SK-N-SH (cell line): ENCODE results near the gene RAC2. TPM values are rescaled to one million over a fixed set of nuclear protein-coding genes. Genes with fewer than 3 reads are reported as not detected.

Experiments used
- CTCF ChIA-PET: fragments of 300-600, 350-600 bp; formaldehyde crosslinking; extraction: SDS; loops from one replicate; lab custom pipeline; 2021; lab: Yijun Ruan, JAX
- POLR2A ChIA-PET: fragments of 350-600 bp; sonication (Branson Sonifier 250); formaldehyde crosslinking; extraction: SDS; loops from one replicate; lab custom pipeline; 2020; ENCODE audit warnings: antibody characterized with exemption, inconsistent platforms; lab: Yijun Ruan, JAX
- DNase-seq: peaks from one replicate; pipeline ENCODE4 v3.0.0; 2012
- H2AFZ ChIP-seq: fragments of 200-600 bp; sonication (generic); 2 replicates; pipeline ENCODE4 v1.8.1; 2016; ENCODE audit warnings: antibody characterized with exemption, mild to moderate bottlenecking, low read depth
- H3F3A ChIP-seq: fragments of 200-600 bp; sonication (generic); replicated peaks from 2 replicates; pipeline ENCODE3; 2016; ENCODE audit warnings: antibody characterized with exemption, mild to moderate bottlenecking; ENCODE audit not compliant: insufficient read depth
- H3K27ac ChIP-seq, 2 experiments: fragments of 200-500 bp in 1 of 2; fragments of 200-600 bp in 1 of 2; sonication (Bioruptor generic) in 1 of 2; sonication (generic), shearing (Covaris generic) in 1 of 2; 2 replicates each; pipeline versions ENCODE4 v1.5.1 to v1.6.1; 2014 to 2016; ENCODE audit warnings: low read depth in 2 of 2, inconsistent platforms in 1 of 2, low read length in 1 of 2, mild to moderate bottlenecking in 1 of 2, mixed read lengths in 1 of 2
- H3K27me3 ChIP-seq: fragments of 200-600 bp; sonication (generic), shearing (Covaris generic); 2 replicates; pipeline ENCODE4 v1.6.1; 2016; ENCODE audit warnings: mixed run types; ENCODE audit not compliant: insufficient read depth
- H3K36me3 ChIP-seq, 2 experiments: fragments of 200-500 bp in 1 of 2; fragments of 200-600 bp in 1 of 2; sonication (Bioruptor generic) in 1 of 2; sonication (generic) in 1 of 2; replicated peaks in 1 of 2; 2 replicates each; pipeline versions ENCODE3 to v1.5.1; 2014 to 2016; ENCODE audit warnings: low read length in 1 of 2, mild to moderate bottlenecking in 1 of 2; ENCODE audit not compliant: insufficient read depth in 2 of 2, control insufficient read depth in 1 of 2
- H3K4me1 ChIP-seq, 2 experiments: fragments of 200-500 bp in 1 of 2; fragments of 200-600 bp in 1 of 2; sonication (Bioruptor generic) in 1 of 2; sonication (generic), shearing (Covaris generic) in 1 of 2; 2 replicates each; pipeline versions ENCODE4 v1.5.1 to v1.6.1; 2014 to 2016; ENCODE audit warnings: low read depth in 1 of 2, low read length in 1 of 2, mixed run types in 1 of 2; ENCODE audit not compliant: insufficient read depth in 2 of 2, control insufficient read depth in 1 of 2
- H3K4me2 ChIP-seq: fragments of 200-600 bp; sonication (generic), shearing (Covaris generic); 2 replicates; pipeline ENCODE4 v1.6.1; 2017; ENCODE audit warnings: mixed run types
- H3K4me3 ChIP-seq, 2 experiments: fragments of 200-500 bp in 1 of 2; fragments of 200-600 bp in 1 of 2; sonication (Bioruptor generic) in 1 of 2; sonication (generic), shearing (Covaris generic) in 1 of 2; 2 replicates each; pipeline versions ENCODE4 v1.5.1 to v1.8.1; 2014 to 2016; ENCODE audit warnings: low read depth in 2 of 2, inconsistent platforms in 1 of 2, low read length in 1 of 2, mild to moderate bottlenecking in 1 of 2, mixed read lengths in 1 of 2, moderate library complexity in 1 of 2
- H3K79me2 ChIP-seq: fragments of 200-600 bp; sonication (generic); 2 replicates; pipeline ENCODE4 v1.8.1; 2017; ENCODE audit warnings: mild to moderate bottlenecking; ENCODE audit not compliant: insufficient read depth
- H3K9ac ChIP-seq: fragments of 200-600 bp; sonication (generic); 2 replicates; pipeline ENCODE4 v1.6.1; 2017; ENCODE audit warnings: mixed run types
- H3K9me2 ChIP-seq: fragments of 200-600 bp; sonication (generic); 2 replicates; pipeline ENCODE4 v1.6.1; 2017; ENCODE audit warnings: mixed run types
- H3K9me3 ChIP-seq: fragments of 200-600 bp; sonication (generic); 2 replicates; pipeline ENCODE4 v1.6.1; 2017; ENCODE audit warnings: mixed run types, mild to moderate bottlenecking, moderate library complexity
- H4K20me1 ChIP-seq: fragments of 200-600 bp; sonication (generic); 2 replicates; pipeline ENCODE4 v1.6.1; 2017; ENCODE audit warnings: mild to moderate bottlenecking, mixed run types; ENCODE audit not compliant: insufficient read depth
- FOXJ3 ChIP-seq: sonication (generic); formaldehyde crosslinking; IDR thresholded peaks from 2 replicates; pipeline ENCODE4 v1.5.1; 2020; ENCODE audit warnings: mild to moderate bottlenecking, missing genetic modification reagents
- JUND ChIP-seq: IDR thresholded peaks from 2 replicates; pipeline ENCODE4 v1.4.0; 2012
- MEF2A ChIP-seq: IDR thresholded peaks from 2 replicates; pipeline ENCODE4 v1.4.0; 2012; ENCODE audit warnings: low read depth, borderline replicate concordance
- POLR2AphosphoS5 ChIP-seq: IDR thresholded peaks from 2 replicates; pipeline ENCODE4 v1.6.1; 2012; ENCODE audit warnings: low read depth, low read length
- RAD21 ChIP-seq: IDR thresholded peaks from 2 replicates; pipeline ENCODE4 v1.6.1; 2012; ENCODE audit warnings: mild to moderate bottlenecking, low read length
- RCOR1 ChIP-seq: fragments of 150-350 bp; IDR thresholded peaks from 2 replicates; pipeline ENCODE4 v1.6.1; 2017; ENCODE audit warnings: antibody characterized with exemption, low read length
- RFX5 ChIP-seq: IDR thresholded peaks from 2 replicates; pipeline ENCODE4 v1.6.1; 2012; ENCODE audit warnings: mild to moderate bottlenecking, improper control_type of control experiment, low read length
- TAF1 ChIP-seq: IDR thresholded peaks from 2 replicates; pipeline ENCODE4 v1.6.1; 2012; ENCODE audit warnings: low read depth, mild to moderate bottlenecking, low read length, moderate library complexity, borderline replicate concordance
- TEAD4 ChIP-seq: IDR thresholded peaks from 2 replicates; pipeline ENCODE4 v1.4.0; 2012; ENCODE audit warnings: mild to moderate bottlenecking, borderline replicate concordance; ENCODE audit not compliant: insufficient read depth
- YY1 ChIP-seq: IDR thresholded peaks from 2 replicates; pipeline ENCODE4 v1.4.0; 2012; ENCODE audit warnings: low read depth, mild to moderate bottlenecking
- WGBS: methylation state at CpG from one replicate; pipeline ENCODE4 v1.1.6; 2017; ENCODE audit warnings: low lambda C conversion rate; 5-methylcytosine and 5-hydroxymethylcytosine counted together
- polyA plus RNA-seq, 3 experiments: library from polyadenylated mRNA; depleted of rRNA; stranded (reverse); fragments of >200 nt; gene quantifications; 2 replicates each; pipeline ENCODE4 v1.2.3, GENCODE V29; 2012
- TF ChIP-seq, protein P1 (sequence below): IDR thresholded peaks from 2 replicates; pipeline ENCODE4 v1.4.0; 2012; ENCODE audit warnings: low read depth, borderline replicate concordance
- TF ChIP-seq, protein P2 (sequence below): fragments of 150-350 bp; IDR thresholded peaks from 2 replicates; pipeline ENCODE4 v1.6.1; 2017; ENCODE audit warnings: antibody characterized with exemption, low read length, low read depth, borderline replicate concordance
- TF ChIP-seq, protein P3 (sequence below): IDR thresholded peaks from 2 replicates; pipeline ENCODE4 v1.4.0; 2012; ENCODE audit warnings: low read depth
- TF ChIP-seq, protein P4 (sequence below): IDR thresholded peaks from 2 replicates; pipeline ENCODE4 v1.6.1; 2012; ENCODE audit warnings: mild to moderate bottlenecking, low read depth, low read length, moderate library complexity
- TF ChIP-seq, protein P5 (sequence below): IDR thresholded peaks from 2 replicates; pipeline ENCODE4; 2012
- TF ChIP-seq, protein P6 (sequence below): fragments of 150-350 bp; IDR thresholded peaks from 2 replicates; pipeline ENCODE4 v1.6.1; 2016; ENCODE audit warnings: mild to moderate bottlenecking, low read depth, low read length

RAC2 gene
- polyA plus RNA-seq, 1 of the 3 experiments (the other 2 are of a cell fraction) = 29.9 TPM

DNA sequence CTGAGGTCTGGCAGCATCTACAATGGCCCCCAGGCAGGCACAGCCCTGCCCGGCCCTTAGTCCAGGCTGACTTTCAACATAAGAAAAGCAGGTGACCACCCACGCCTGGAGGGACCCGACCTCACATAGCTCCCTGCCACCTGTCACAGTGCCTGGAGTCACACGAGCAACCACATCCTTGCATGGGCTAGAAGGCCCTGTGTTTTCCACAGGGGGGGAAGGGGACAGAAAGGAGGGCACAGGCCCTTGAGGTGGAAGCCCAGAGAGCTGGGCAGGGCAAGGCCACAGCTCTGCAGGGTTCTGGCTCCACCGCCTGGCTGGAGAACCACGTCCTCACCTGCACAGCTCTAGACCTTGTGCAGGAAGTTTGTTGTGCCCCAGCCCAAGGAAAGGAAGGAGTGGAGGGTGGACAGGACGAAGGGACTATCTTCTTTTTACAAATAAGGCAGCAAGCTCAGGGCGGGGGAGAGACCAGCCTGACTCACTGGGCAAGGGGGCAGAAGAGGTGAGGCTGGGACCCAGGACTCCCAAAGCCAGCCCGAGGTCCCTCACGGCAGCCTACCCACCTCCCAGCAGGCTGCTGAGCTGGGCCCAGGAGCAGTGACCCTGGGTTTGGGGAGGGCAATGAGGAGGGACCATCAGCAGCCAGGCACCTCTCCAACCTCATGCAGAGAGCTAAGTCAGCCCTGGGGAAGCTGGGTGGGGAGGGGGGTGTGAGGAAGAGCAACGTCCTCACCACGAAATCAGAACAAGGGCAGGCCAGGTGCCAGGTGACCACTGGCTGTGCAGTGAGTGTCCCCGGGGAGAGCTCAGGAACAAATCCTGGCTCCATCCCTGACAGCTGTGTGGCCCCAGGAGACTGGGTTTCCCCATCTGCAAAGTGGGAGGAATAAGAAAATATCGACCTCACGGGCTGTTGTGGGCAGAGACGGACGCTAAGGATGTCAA is 60.4 kb downstream of the RAC2 start:
- 93% methylated on average over 9 of the region's 17 CpGs for WGBS

DNA sequence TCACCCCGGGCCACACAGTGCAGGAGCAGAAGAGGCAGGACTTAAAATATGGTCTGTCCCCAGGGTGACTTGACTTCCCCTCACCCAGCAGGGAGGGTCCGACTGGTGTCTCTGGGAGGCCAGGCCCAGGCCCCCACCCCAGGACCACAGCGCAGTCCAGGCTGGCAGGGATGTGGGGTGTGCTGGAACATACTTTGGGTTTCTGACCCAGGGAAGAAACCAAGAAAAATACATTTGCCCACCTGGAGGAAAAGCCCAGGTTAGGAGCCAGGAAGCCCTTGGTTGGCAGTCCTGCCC is 61.2 kb downstream of the RAC2 start:
- no peak for DNase-seq
- Histone ChIP-seq H3K9me2 (no peaks in the 10 kb centered on the region), H3K4me1 (peaks cover 14 to 38% of the 10 kb centered on the region in 2 experiments; a peak in 3 of 4 replicates), H3K79me2 (peaks cover 11% of the 10 kb centered on the region), H3K27ac (no peak overlapping the region), H3K9ac (no peak overlapping the region), H3K4me2 (no peak overlapping the region), H4K20me1 (no peaks in the 10 kb centered on the region), H2AFZ (no peak overlapping the region), H3K27me3 (no peaks in the 10 kb centered on the region), H3F3A (peaks cover 16% of the 10 kb centered on the region), H3K36me3 (peaks cover 0 to 29% of the 10 kb centered on the region in 2 experiments), H3K9me3 (no peaks in the 10 kb centered on the region), H3K4me3 (no peak overlapping the region)
- POLR2A ChIA-PET = no interaction called here
- TF ChIP-seq, protein P1, sequence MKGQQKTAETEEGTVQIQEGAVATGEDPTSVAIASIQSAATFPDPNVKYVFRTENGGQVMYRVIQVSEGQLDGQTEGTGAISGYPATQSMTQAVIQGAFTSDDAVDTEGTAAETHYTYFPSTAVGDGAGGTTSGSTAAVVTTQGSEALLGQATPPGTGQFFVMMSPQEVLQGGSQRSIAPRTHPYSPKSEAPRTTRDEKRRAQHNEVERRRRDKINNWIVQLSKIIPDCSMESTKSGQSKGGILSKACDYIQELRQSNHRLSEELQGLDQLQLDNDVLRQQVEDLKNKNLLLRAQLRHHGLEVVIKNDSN = no peak
- TF ChIP-seq YY1 = no peak
- no peak for TF ChIP-seq TEAD4
- no peak for TF ChIP-seq MEF2A
- TF ChIP-seq, protein P2, sequence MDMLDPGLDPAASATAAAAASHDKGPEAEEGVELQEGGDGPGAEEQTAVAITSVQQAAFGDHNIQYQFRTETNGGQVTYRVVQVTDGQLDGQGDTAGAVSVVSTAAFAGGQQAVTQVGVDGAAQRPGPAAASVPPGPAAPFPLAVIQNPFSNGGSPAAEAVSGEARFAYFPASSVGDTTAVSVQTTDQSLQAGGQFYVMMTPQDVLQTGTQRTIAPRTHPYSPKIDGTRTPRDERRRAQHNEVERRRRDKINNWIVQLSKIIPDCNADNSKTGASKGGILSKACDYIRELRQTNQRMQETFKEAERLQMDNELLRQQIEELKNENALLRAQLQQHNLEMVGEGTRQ = no peak
- TF ChIP-seq RCOR1 = no peak
- TF ChIP-seq, protein P3, sequence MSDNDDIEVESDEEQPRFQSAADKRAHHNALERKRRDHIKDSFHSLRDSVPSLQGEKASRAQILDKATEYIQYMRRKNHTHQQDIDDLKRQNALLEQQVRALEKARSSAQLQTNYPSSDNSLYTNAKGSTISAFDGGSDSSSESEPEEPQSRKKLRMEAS = no peak
- no peak for TF ChIP-seq FOXJ3
- no peak for TF ChIP-seq POLR2AphosphoS5
- TF ChIP-seq RAD21 = no peak
- TF ChIP-seq, protein P4, sequence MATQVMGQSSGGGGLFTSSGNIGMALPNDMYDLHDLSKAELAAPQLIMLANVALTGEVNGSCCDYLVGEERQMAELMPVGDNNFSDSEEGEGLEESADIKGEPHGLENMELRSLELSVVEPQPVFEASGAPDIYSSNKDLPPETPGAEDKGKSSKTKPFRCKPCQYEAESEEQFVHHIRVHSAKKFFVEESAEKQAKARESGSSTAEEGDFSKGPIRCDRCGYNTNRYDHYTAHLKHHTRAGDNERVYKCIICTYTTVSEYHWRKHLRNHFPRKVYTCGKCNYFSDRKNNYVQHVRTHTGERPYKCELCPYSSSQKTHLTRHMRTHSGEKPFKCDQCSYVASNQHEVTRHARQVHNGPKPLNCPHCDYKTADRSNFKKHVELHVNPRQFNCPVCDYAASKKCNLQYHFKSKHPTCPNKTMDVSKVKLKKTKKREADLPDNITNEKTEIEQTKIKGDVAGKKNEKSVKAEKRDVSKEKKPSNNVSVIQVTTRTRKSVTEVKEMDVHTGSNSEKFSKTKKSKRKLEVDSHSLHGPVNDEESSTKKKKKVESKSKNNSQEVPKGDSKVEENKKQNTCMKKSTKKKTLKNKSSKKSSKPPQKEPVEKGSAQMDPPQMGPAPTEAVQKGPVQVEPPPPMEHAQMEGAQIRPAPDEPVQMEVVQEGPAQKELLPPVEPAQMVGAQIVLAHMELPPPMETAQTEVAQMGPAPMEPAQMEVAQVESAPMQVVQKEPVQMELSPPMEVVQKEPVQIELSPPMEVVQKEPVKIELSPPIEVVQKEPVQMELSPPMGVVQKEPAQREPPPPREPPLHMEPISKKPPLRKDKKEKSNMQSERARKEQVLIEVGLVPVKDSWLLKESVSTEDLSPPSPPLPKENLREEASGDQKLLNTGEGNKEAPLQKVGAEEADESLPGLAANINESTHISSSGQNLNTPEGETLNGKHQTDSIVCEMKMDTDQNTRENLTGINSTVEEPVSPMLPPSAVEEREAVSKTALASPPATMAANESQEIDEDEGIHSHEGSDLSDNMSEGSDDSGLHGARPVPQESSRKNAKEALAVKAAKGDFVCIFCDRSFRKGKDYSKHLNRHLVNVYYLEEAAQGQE = no peak
- TF ChIP-seq, protein P5, sequence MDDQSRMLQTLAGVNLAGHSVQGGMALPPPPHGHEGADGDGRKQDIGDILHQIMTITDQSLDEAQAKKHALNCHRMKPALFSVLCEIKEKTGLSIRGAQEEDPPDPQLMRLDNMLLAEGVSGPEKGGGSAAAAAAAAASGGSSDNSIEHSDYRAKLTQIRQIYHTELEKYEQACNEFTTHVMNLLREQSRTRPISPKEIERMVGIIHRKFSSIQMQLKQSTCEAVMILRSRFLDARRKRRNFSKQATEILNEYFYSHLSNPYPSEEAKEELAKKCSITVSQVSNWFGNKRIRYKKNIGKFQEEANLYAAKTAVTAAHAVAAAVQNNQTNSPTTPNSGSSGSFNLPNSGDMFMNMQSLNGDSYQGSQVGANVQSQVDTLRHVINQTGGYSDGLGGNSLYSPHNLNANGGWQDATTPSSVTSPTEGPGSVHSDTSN = no peak
- TF ChIP-seq, protein P6, sequence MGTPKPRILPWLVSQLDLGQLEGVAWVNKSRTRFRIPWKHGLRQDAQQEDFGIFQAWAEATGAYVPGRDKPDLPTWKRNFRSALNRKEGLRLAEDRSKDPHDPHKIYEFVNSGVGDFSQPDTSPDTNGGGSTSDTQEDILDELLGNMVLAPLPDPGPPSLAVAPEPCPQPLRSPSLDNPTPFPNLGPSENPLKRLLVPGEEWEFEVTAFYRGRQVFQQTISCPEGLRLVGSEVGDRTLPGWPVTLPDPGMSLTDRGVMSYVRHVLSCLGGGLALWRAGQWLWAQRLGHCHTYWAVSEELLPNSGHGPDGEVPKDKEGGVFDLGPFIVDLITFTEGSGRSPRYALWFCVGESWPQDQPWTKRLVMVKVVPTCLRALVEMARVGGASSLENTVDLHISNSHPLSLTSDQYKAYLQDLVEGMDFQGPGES = no peak
- WGBS = 100% methylated on average over 1 of the region's 3 CpGs
- CTCF ChIA-PET = interaction anchor here (1.3 to 19.4 kb wide), 2 partner anchors 16 to 17 kb away, joined by 10 to 190 read pairs; no protein-coding TSS in a partner anchor

More for the DNA sequence above, 60.4 kb downstream of the RAC2 start:
- Histone ChIP-seq H3K9me3 (no peaks in the 10 kb centered on the region), H4K20me1 (no peaks in the 10 kb centered on the region), H3K36me3 (peaks cover 0 to 29% of the 10 kb centered on the region in 2 experiments), H3K27ac (no peak overlapping the region), H3K9me2 (no peaks in the 10 kb centered on the region), H3K9ac (no peak overlapping the region), H3K4me2 (no peak overlapping the region), H3K79me2 (peaks cover 11% of the 10 kb centered on the region), H2AFZ (no peak overlapping the region), H3K4me3 (no peak overlapping the region), H3F3A (peaks cover 22% of the 10 kb centered on the region), H3K4me1 (peaks cover 20 to 38% of the 10 kb centered on the region in 2 experiments), H3K27me3 (no peaks in the 10 kb centered on the region)
- TF ChIP-seq RFX5 (no peak), JUND (no peak), TAF1 (no peak)
- TF ChIP-seq, protein P1 = no peak
- ChIA-PET POLR2A (no interaction called here), CTCF (interaction anchor here (1.3 to 19.4 kb wide), 2 partner anchors 16 to 18 kb away, joined by 10 to 190 read pairs; no protein-coding TSS in a partner anchor)
- DNase-seq = no peak
